Astrocyte (in vitro differentiated cells and primary cell): ENCODE measurements around the gene TMEM256. TPM values are rescaled to one million over a fixed set of nuclear protein-coding genes. Genes with fewer than 3 reads are reported as not detected.

Source experiments
- DNase-seq: peaks from one replicate; pipeline ENCODE4 v3.0.0-alpha.2; 2010; ENCODE audit warnings: low read depth
- FAIRE-seq: peaks from 2 replicates; lab custom pipeline; 2011; peaks lifted over from hg19 to GRCh38; lab: Jason Lieb, UNC
- H2AFZ ChIP-seq: 2 replicates; pipeline ENCODE4 v1.6.0; 2012; ENCODE audit warnings: low read depth, low read length, inconsistent platforms
- H3K27ac ChIP-seq: 2 replicates; pipeline ENCODE4 v1.5.1; 2011; ENCODE audit warnings: low read depth, low read length, inconsistent platforms
- H3K27me3 ChIP-seq: 2 replicates; pipeline ENCODE4 v1.6.0; 2011; ENCODE audit warnings: low read length, inconsistent platforms; ENCODE audit not compliant: insufficient read depth
- H3K36me3 ChIP-seq: 2 replicates; pipeline ENCODE4 v1.5.1; 2011; ENCODE audit warnings: low read length, inconsistent platforms; ENCODE audit not compliant: insufficient read depth
- H3K4me1 ChIP-seq: 2 replicates; pipeline ENCODE4 v1.5.1; 2011; ENCODE audit warnings: low read length, inconsistent platforms; ENCODE audit not compliant: insufficient read depth
- H3K4me2 ChIP-seq: 2 replicates; pipeline ENCODE4 v1.6.0; 2012; ENCODE audit warnings: low read length, inconsistent platforms
- H3K4me3 ChIP-seq: 2 replicates; pipeline ENCODE4 v1.5.1; 2011; ENCODE audit warnings: low read depth, mild to moderate bottlenecking, low read length, inconsistent platforms; ENCODE audit not compliant: insufficient read depth
- H3K79me2 ChIP-seq: 2 replicates; pipeline ENCODE4 v1.6.0; 2012; ENCODE audit warnings: mild to moderate bottlenecking, low read length, inconsistent platforms; ENCODE audit not compliant: insufficient read depth
- H3K9ac ChIP-seq: 2 replicates; pipeline ENCODE4 v1.6.0; 2012; ENCODE audit warnings: mild to moderate bottlenecking, low read length, inconsistent platforms
- H3K9me3 ChIP-seq: 2 replicates; pipeline ENCODE4 v1.5.1; 2012; ENCODE audit warnings: low read depth, mild to moderate bottlenecking, low read length, inconsistent platforms; ENCODE audit not compliant: insufficient read depth
- H4K20me1 ChIP-seq: 2 replicates; pipeline ENCODE4 v1.6.0; 2012; ENCODE audit warnings: low read length, inconsistent platforms; ENCODE audit not compliant: insufficient read depth
- H3K27ac Mint-ChIP-seq: one replicate; pipeline ENCODE4 v1.8.0; 2021; ENCODE audit warnings: mild to moderate bottlenecking, mixed read lengths; ENCODE audit not compliant: unreplicated experiment
- H3K27me3 Mint-ChIP-seq: one replicate; pipeline ENCODE4 v1.8.0; 2021; ENCODE audit warnings: low read depth, mixed read lengths; ENCODE audit not compliant: unreplicated experiment
- H3K36me3 Mint-ChIP-seq: one replicate; pipeline ENCODE4 v1.8.0; 2021; ENCODE audit warnings: low read depth, mixed read lengths; ENCODE audit not compliant: unreplicated experiment
- H3K4me1 Mint-ChIP-seq: one replicate; pipeline ENCODE4 v1.8.0; 2021; ENCODE audit warnings: low read depth, mixed read lengths; ENCODE audit not compliant: unreplicated experiment
- H3K4me3 Mint-ChIP-seq: one replicate; pipeline ENCODE4 v1.8.0; 2021; ENCODE audit warnings: mild to moderate bottlenecking, moderate library complexity, mixed read lengths; ENCODE audit not compliant: unreplicated experiment
- H3K9me3 Mint-ChIP-seq: one replicate; pipeline ENCODE4 v1.8.0; 2021; ENCODE audit warnings: mild to moderate bottlenecking, mixed read lengths; ENCODE audit not compliant: unreplicated experiment
- CTCF ChIP-seq: IDR thresholded peaks from 2 replicates; pipeline ENCODE4 v1.5.1; 2011; ENCODE audit warnings: low read depth, mild to moderate bottlenecking, inconsistent platforms, low read length, moderate library complexity; ENCODE audit not compliant: insufficient read depth
- EZH2 ChIP-seq: IDR thresholded peaks from 2 replicates; pipeline ENCODE4 v1.6.1; 2012; ENCODE audit warnings: mild to moderate bottlenecking, low read length, inconsistent platforms; ENCODE audit not compliant: insufficient read depth
- total RNA-seq: library from RNA; stranded (reverse); gene quantifications from 2 replicates; pipeline ENCODE4 v1.2.1, GENCODE V29; 2021

The TMEM256 gene
- total RNA-seq, 1 donor from 2014 or later: 45.7 TPM

GRCh38 chr17:7435676-7436555 lies 32.0 kb upstream of the TMEM256 start:
- Histone ChIP-seq H3K9me3 (no peaks in the 10 kb centered on the region), H3K4me1 (peaks cover 27% of the 10 kb centered on the region), H3K4me2 (peak overlapping the region; percentile 84), H3K27me3 (peaks cover 27% of the 10 kb centered on the region), H3K79me2 (no peaks in the 10 kb centered on the region), H4K20me1 (peaks cover 13% of the 10 kb centered on the region), H3K27ac (no peak overlapping the region), H3K36me3 (no peaks in the 10 kb centered on the region), H3K9ac (no peak overlapping the region), H3K4me3 (peak overlapping the region; percentile 48), H2AFZ (peak overlapping the region; percentile 75)
- DNase-seq: no peak
- Mint-ChIP-seq H3K4me1 (peaks cover 13% of the 10 kb centered on the region), H3K9me3 (no peaks in the 10 kb centered on the region), H3K27ac (peak overlapping the region; percentile 86), H3K4me3 (peak overlapping the region; percentile 92), H3K27me3 (no peaks in the 10 kb centered on the region), H3K36me3 (peaks cover 3% of the 10 kb centered on the region)
- TF ChIP-seq EZH2: peak; percentile 42
- no peak for TF ChIP-seq CTCF
- FAIRE-seq: no peak

GRCh38 chr17:7432296-7432695 lies 28.4 kb upstream of the TMEM256 start:
- Mint-ChIP-seq H3K4me3 (no peak overlapping the region), H3K36me3 (no peaks in the 10 kb centered on the region), H3K4me1 (no peaks in the 10 kb centered on the region), H3K27me3 (peaks cover 5% of the 10 kb centered on the region), H3K27ac (no peak overlapping the region), H3K9me3 (peaks cover 2% of the 10 kb centered on the region)
- no peak overlapping the region for H3K9ac ChIP-seq
- no peak for DNase-seq
- no peaks in the 10 kb centered on the region for H3K36me3 ChIP-seq
- TF ChIP-seq EZH2: no peak
- no peak for TF ChIP-seq CTCF
- FAIRE-seq: no peak
- no peak overlapping the region for H3K27ac ChIP-seq
- no peak overlapping the region for H3K4me3 ChIP-seq
- H3K9me3 ChIP-seq: no peaks in the 10 kb centered on the region
- no peak overlapping the region for H2AFZ ChIP-seq
- H3K27me3 ChIP-seq: peaks cover 3% of the 10 kb centered on the region
- H3K79me2 ChIP-seq: no peaks in the 10 kb centered on the region
- H3K4me1 ChIP-seq: peaks cover 6% of the 10 kb centered on the region
- no peaks in the 10 kb centered on the region for H4K20me1 ChIP-seq
- H3K4me2 ChIP-seq: no peak overlapping the region

GRCh38 chr17:7431231-7431630 lies 27.3 kb upstream of the TMEM256 start:
- Mint-ChIP-seq H3K4me3 (no peak overlapping the region), H3K27ac (no peak overlapping the region), H3K4me1 (no peaks in the 10 kb centered on the region), H3K27me3 (peaks cover 5% of the 10 kb centered on the region), H3K36me3 (peaks cover under 1% of the 10 kb centered on the region), H3K9me3 (peaks cover 2% of the 10 kb centered on the region)
- H3K27me3 ChIP-seq: no peaks in the 10 kb centered on the region
- H3K9ac ChIP-seq: no peak overlapping the region
- H3K79me2 ChIP-seq: no peaks in the 10 kb centered on the region
- TF ChIP-seq EZH2 (no peak), CTCF (no peak)
- no peaks in the 10 kb centered on the region for H3K9me3 ChIP-seq
- DNase-seq (no peak), FAIRE-seq (no peak)
- H3K4me1 ChIP-seq: peaks cover 3% of the 10 kb centered on the region
- no peaks in the 10 kb centered on the region for H3K36me3 ChIP-seq
- no peaks in the 10 kb centered on the region for H4K20me1 ChIP-seq
- no peak overlapping the region for H3K4me2 ChIP-seq
- H2AFZ ChIP-seq: no peak overlapping the region
- no peak overlapping the region for H3K4me3 ChIP-seq
- no peak overlapping the region for H3K27ac ChIP-seq
